ENCODE data around the gene AMFR. TPM values are rescaled to one million over a fixed set of nuclear protein-coding genes. Genes with fewer than 3 reads are reported as not detected.

The AMFR gene
- total and polyA plus RNA-seq, 2 of the 8 experiments (the other 6 are each of a cell fraction or from before 2014, with no cell fraction given), result 18.6 to 21.7 TPM

DNA sequence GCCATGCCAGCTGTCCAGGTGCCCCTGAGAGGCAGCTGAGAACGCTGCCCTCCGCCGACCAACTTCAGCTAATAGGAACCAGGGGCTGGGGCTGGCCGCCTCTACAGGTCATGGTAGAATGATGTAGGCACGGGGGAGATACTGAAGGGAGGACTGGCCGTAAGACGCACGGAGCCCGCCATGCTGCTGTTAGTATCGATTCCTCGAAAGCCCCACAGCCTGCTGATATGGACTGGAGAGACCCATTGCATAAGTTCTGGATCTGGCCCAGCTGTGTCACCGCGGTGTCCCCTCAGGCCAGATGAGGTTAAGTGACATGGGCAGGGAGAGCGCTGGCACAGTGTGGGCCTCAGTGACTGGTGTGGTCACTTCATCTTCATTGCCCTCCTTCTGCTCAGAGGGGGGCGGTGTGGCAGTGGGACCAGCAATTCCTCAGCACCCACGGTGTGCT lies 75.6 kb downstream of the AMFR start (continued):
- TF ChIP-seq, protein P1, sequence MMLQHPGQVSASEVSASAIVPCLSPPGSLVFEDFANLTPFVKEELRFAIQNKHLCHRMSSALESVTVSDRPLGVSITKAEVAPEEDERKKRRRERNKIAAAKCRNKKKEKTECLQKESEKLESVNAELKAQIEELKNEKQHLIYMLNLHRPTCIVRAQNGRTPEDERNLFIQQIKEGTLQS (IDR thresholded peaks at IDR 0.05; ENCODE audit: insufficient read depth, low read depth, low read length), result no peak
- TF ChIP-seq, protein P2, sequence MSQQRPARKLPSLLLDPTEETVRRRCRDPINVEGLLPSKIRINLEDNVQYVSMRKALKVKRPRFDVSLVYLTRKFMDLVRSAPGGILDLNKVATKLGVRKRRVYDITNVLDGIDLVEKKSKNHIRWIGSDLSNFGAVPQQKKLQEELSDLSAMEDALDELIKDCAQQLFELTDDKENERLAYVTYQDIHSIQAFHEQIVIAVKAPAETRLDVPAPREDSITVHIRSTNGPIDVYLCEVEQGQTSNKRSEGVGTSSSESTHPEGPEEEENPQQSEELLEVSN (IDR thresholded peaks at IDR 0.05), result no peak
